ENCODE data around the gene SORBS2.

The SORBS2 gene

DNA sequence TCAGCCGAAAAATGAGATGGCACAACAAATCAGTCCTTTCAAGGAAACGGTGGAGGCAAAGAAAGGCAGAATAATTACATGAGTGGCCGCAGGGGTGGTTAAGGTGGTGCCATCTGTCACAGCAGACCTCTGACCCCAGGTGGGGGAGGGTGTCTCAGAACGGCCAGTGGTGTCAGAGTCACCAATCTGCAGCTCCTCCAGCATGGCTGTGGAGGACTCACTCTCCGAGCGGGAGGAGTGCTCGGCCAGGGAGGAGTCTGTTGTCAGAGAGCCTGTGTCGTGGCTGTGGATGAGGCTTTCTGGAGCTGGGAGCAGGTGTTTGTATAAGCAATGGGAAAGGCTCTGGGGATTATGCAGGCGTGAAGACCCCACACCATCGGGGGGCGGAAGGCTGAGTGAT is 146.3 kb downstream of the SORBS2 start:
- no peak for DNase-seq

GRCh38 chr4:185664481-185664880 is 147.5 kb downstream of the SORBS2 start:
- no peak for DNase-seq

DNA sequence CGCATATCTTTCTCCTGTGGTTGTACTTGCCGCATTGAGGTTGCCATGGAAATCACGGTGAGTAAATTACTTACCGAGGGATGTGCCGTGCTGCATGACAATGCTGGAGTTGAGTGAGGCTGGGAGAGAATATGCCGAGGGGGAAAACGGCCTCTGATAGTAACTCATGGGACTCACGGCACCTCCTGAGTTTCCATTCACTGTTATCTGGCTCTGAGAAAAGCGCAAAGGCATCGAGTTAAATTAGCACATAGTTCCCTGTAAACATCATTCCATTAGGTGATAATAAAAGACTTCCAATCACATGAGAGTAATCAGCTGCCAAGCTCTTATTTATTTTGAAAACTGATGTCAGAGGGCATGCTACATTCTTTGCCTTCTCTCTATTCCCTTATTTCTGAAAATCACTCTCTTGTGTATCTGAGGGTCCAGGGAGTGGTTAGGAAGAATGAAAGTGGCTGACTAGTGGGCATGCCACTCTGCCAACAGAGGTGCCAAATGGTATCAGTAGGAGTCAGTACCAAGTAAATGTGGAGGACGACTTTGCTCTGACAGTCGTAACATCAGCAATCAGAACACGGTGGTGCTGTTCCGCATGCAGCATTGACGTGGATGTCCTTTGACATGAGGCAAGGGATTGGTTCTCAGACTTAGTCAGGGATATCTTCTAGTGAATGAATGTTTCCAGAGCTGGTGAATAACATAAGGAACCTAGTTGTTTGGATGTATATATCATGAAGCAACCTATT is 149.8 kb downstream of the SORBS2 start:
- DNase-seq = no peak

DNA sequence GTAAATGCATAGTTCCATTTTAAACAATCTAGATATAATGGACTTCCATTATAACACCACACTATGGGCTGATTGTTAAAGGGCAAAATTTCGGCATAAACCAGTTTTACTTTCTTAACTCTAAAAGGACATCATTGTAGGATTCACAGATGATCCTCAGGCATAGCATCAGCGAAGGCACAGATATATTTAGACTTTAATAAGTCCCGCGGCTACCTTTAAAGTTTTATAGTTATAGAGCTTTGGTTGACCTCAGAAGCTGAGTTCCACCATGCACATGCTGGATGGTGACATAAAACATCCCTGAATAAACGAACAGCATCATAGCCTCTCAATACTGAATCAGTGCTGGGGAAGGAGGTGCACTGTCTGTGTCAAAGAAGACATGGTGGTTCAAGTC is 151.7 kb downstream of the SORBS2 start:
- no peak for DNase-seq

DNA sequence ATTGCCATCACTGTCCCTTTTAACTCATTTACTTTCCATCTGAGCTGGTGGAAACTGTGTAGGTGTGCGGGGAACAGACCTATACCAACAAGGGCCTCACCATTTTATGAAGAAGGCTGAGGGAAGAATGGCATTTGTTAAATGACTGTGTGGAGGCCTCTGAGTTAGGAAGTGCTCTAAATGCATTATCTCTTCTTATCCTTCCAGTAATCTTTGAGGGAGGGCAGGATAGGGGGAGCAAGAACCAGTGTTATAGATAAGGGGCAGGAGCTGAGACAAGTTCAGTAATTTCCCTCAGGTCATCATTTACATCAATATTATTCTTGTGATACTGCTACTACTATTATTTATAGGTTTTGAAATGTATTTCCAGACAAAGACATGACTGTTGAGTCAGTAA is 154.3 kb downstream of the SORBS2 start:
- no peak for DNase-seq

- no peak for DNase-seq
Observed at GRCh38 chr4:185657183-185657582, 154.8 kb downstream of the SORBS2 start.

- DNase-seq = peak; percentile 30
Observed at GRCh38 chr4:185656467-185656931, 155.5 kb downstream of the SORBS2 start.

DNA sequence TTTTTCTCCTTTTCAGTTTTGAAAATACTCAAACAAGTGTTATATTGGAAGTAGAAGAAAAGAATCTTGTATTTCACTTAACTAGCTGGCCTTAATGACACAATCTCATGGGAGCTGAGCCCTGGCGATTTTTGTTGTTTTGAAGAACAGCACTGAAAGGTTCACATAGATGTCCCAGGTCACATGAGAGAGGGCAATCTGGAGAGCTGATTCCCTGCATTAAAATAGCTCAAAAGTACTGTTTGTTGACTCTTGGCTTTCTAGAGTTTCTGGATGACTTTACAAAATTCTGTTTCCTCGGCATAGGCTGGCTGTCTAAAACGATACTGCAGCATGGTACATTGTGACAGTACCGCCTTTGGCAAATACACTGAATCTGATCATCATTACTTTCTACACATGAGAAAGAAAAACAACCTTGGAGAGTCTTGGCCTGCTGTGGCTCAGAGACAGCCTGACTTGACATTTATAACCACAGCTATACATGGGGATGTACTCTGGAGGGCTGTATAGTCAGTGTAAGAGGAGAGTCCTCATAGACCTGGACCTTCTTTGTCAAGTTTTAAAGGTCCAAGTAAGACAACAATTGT is 156.9 kb downstream of the SORBS2 start:
- no peak for DNase-seq

GRCh38 chr4:185654311-185654710 is 157.7 kb downstream of the SORBS2 start:
- DNase-seq = no peak

- no peak for DNase-seq
Observed at GRCh38 chr4:185651851-185652250, 160.1 kb downstream of the SORBS2 start.

- no peak for DNase-seq
Observed at GRCh38 chr4:185651137-185651677, 160.8 kb downstream of the SORBS2 start.

GRCh38 chr4:185648631-185649030 is 163.4 kb downstream of the SORBS2 start:
- no peak for DNase-seq

GRCh38 chr4:185645403-185645802 is 166.6 kb downstream of the SORBS2 start:
- DNase-seq = no peak

- DNase-seq = no peak
Observed at GRCh38 chr4:185644408-185644807, 167.6 kb downstream of the SORBS2 start.

GRCh38 chr4:185642907-185643306 is 169.1 kb downstream of the SORBS2 start:
- DNase-seq = no peak

DNA sequence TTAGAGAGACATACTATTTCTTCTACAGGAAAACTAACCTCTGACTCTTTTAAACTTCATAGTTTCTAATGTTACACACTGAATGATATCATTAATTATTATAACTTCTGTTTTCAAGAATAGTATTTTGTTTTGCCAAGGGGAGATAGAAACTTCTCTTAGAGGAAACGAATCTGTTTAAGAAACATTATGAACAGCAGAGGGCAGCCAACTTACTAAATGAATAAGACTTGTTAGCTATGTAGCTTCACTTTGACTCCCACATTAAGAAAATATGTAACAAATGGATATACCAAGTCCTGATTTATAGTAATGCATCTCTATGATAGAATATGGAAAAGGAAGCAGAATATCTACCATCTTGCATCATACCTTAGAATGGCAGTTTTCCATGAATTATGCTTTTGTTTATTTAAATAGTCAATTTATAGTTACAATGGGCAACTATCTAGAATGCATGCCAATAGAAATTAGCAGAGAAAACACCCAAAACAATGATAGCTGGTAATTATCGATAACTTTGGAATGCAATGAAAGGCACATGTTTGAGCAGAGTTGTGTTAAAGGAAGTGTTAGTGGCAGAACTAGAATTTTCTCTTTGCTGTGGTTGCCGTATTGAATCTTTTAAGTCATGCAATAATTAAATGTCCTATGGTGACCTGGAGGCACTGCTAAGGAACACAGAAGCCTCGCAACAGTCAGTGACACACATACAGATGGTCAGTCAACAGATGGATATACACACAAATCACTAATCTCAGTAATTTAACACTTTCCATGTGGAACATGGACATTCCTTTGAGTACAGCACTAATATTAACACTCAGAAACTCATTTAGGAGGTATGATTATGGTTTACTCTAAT is 171.0 kb downstream of the SORBS2 start:
- peak; percentile 74 for DNase-seq

DNA sequence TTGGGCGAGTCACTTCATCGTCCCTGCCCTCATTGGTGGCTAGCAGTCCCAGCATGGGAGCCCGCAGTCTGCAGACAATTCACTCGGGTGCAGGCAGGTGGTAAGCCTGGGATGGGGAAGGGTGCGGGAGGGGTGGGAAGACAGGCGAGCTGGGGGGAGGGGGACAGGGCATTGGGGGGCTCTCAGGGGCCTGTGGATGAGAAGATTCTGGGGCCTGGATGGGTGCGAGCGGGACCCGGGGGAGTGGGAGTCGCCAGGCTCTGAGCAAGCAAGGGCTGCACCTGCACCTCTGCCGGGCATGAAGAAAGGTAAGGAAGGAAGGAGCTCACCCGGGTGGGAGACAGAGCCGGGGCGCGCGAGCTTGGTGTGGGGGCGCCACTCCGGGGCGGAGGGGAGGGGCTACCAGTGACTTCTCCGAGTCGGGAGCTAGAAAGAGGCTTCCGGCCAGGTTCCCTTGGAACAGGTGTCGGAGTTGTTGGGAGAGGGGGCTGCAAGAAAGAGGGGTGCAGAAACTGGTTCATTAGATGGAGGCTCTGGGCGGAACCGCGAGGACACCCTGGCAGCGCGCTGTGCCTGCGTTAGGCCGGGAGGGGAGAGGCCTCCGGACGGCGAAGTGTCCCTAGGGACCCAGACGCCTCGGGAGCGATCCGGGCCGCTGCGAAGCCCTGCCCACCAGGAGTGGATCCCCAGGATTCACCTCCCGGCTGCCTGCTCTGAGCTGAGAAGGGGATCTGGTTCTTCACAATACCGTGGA is 173.3 kb downstream of the SORBS2 start:
- no peak for DNase-seq

DNA sequence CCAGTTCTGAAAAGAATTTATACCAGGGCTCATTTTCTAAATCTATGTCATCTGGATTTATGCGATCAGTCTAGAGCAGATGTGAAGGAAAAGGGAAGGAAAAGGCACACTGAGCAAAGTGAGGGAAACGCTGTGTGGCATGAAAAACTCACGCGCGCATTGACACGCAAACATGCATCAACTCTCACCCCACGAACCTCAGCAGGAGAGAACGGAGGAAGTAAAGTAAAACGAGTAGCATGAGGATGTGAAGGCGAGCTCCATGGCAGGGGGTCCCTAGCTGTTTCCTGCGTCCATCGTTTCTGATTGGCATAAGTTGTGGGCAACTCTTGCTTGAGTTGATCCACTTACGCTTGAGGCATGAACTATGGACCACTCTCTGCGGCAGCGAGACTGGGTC is 173.9 kb downstream of the SORBS2 start:
- DNase-seq = no peak

DNA sequence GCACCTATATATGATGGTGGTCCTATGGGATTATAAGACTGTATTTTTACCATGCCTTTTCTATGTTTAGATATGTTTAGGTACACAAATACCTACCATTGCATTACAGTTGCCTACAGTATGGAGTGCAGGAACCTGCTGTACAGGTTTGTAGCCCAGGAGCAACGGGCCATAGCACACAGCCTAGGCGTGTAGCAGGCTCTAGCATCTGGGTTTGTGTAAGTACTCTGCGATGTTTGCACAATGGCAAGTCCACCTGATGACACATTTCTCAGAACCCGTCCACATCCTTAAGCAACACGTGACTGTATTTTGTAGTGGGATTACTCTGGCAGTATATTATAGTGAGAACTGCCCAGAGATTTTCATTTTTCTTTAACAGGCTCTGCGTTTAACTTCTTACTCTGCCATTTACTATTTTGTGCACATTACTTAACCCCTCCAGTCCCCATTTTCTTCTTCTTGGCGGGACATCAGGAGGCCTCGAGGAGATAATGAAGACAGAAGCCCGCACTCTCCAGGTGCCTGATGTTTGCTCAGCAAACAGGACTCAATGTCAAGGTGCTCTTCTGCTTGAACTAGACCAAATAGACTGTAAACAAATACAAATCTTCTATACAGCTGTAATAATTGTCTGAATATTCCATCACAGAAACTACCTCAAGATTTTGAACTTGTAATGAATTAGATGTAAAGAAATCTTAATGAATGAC is 174.7 kb downstream of the SORBS2 start:
- DNase-seq = no peak

DNA sequence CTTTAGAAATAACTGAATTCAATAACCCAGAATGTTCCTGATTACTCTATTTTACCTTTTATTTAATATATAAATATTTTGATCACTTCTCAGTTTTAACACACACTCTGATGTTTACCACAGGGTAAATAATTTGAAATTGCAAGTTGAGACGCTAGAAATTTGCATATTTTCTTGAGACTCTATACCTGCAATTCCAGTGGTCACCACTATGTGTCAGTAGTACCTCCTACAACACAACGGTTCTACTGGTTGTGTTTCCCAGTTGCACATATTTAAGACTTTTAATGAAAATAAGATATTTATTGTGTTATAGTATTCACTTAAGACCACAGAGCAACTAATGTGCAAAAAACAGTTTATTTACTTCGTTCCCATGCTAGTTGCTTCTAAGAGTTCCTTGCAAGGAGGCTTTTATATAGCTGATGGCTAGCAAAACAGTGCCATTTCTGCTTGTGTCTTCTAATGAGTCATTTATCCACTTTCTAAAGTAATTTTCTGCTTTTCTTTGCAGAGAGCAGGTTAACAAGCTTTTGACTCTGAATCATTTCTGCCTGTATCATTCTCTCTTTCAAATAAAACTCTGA is 177.8 kb downstream of the SORBS2 start:
- no peak for DNase-seq

GRCh38 chr4:185626798-185627197 is 185.2 kb downstream of the SORBS2 start:
- no peak for DNase-seq

DNA sequence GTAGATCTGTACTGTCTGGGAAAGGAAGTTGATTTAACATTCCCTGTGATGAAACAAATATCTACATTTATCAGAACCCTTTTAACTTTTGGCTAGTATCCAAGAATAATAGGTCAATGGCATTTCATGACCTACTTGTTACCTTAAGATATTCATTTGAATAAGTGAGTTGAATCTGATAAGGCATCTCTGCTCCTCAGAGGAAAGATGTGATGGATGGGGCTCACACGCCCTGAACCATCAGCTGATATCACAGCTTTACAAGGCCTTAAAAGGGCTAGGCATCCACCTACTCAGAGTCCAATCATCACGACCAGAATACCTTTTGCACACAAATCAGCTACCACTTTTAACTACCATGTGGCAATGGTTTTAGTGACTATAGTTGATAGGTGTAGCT is 186.5 kb downstream of the SORBS2 start:
- DNase-seq = no peak

Measured in fibroblast of upper back skin (primary cell).